DOHH2 (cell line): ENCODE measurements around the gene GABPB1.

Experiments
- H3F3A ChIP-seq: fragments of 200-600 bp; sonication (generic), shearing (Covaris generic); 2 replicates; pipeline ENCODE4 v1.6.0; 2016; ENCODE audit warnings: antibody characterized with exemption, mild to moderate bottlenecking; ENCODE audit not compliant: control insufficient read depth, insufficient read depth
- H3K27ac ChIP-seq: fragments of 200-600 bp; sonication (generic); 2 replicates; pipeline ENCODE4 v1.5.1; 2014; ENCODE audit warnings: low read depth, mild to moderate bottlenecking, low read length, moderate library complexity
- H3K27me3 ChIP-seq: fragments of 200-600 bp; sonication (generic); 2 replicates; pipeline ENCODE4 v1.6.1; 2014; ENCODE audit warnings: mild to moderate bottlenecking, low read length, mixed read lengths; ENCODE audit not compliant: control insufficient read depth
- H3K36me3 ChIP-seq: fragments of 200-600 bp; sonication (generic); 2 replicates; pipeline ENCODE4 v1.6.1; 2014; ENCODE audit warnings: mild to moderate bottlenecking, low read length, moderate library complexity, mixed read lengths; ENCODE audit not compliant: control insufficient read depth
- H3K4me1 ChIP-seq: fragments of 200-600 bp; sonication (generic); 2 replicates; pipeline ENCODE4 v1.6.1; 2014; ENCODE audit warnings: mild to moderate bottlenecking, low read length, mixed read lengths; ENCODE audit not compliant: control insufficient read depth
- H3K4me2 ChIP-seq: fragments of 200-600 bp; sonication (generic); 2 replicates; pipeline ENCODE4 v1.6.0; 2014; ENCODE audit warnings: mild to moderate bottlenecking, low read length, moderate library complexity
- H3K4me3 ChIP-seq: fragments of 200-600 bp; sonication (generic); 2 replicates; pipeline ENCODE4 v1.5.1; 2014; ENCODE audit warnings: mild to moderate bottlenecking, low read length, mixed read lengths
- H3K79me2 ChIP-seq: fragments of 200-600 bp; sonication (generic); 2 replicates; pipeline ENCODE4 v1.6.1; 2014; ENCODE audit warnings: mild to moderate bottlenecking, low read length, mixed read lengths; ENCODE audit not compliant: control insufficient read depth
- H3K9me2 ChIP-seq: fragments of 200-600 bp; sonication (generic); replicated peaks from 2 replicates; pipeline ENCODE4 v1.6.1; 2014; ENCODE audit warnings: mild to moderate bottlenecking, low read length, mixed read lengths; ENCODE audit not compliant: control insufficient read depth
- H3K9me3 ChIP-seq: fragments of 200-600 bp; sonication (generic); 2 replicates; pipeline ENCODE4 v1.6.1; 2014; ENCODE audit warnings: antibody characterized with exemption, low read length, mixed read lengths; ENCODE audit not compliant: control insufficient read depth, insufficient read depth
- H4K20me1 ChIP-seq: fragments of 200-600 bp; sonication (generic); 2 replicates; pipeline ENCODE4 v1.6.0; 2014; ENCODE audit warnings: low read depth, mild to moderate bottlenecking, antibody characterized with exemption, low read length, moderate library complexity; ENCODE audit not compliant: control insufficient read depth, insufficient read depth
- CTCF ChIP-seq: fragments of 200-600 bp; sonication (generic); IDR thresholded peaks from one replicate; pipeline ENCODE4 v1.5.1; 2014; ENCODE audit warnings: antibody characterized with exemption, mild to moderate bottlenecking, low read depth, low read length; ENCODE audit not compliant: poor library complexity, severe bottlenecking
- EZH2phosphoT487 ChIP-seq: fragments of 200-600 bp; sonication (generic); IDR thresholded peaks from 2 replicates; pipeline ENCODE4 v1.6.1; 2017; ENCODE audit warnings: borderline replicate concordance, mild to moderate bottlenecking, antibody characterized with exemption, low read length, moderate library complexity, mixed read lengths

Gene GABPB1

GRCh38 chr15:50225938-50226337 lies 129.1 kb downstream of the GABPB1 start:
- TF ChIP-seq CTCF = no peak
- no peak for TF ChIP-seq EZH2phosphoT487
- Histone ChIP-seq H3K9me3 (no peaks in the 10 kb centered on the region), H3K27ac (no peak overlapping the region), H3K4me3 (no peak overlapping the region), H3K79me2 (no peaks in the 10 kb centered on the region), H3K9me2 (no peaks in the 10 kb centered on the region), H3K4me2 (no peak overlapping the region), H3F3A (no peaks in the 10 kb centered on the region), H3K36me3 (no peaks in the 10 kb centered on the region), H4K20me1 (no peaks in the 10 kb centered on the region), H3K4me1 (peaks cover 4% of the 10 kb centered on the region; the same call in 1 of the 2 replicates), H3K27me3 (no peaks in the 10 kb centered on the region)
